HTR-8/SVneo (cell line): ENCODE results near the gene DYNLT5.

ENCODE experiments used
- DNase-seq: peaks from one replicate; pipeline ENCODE4 v3.0.0; 2011; ENCODE audit warnings: low spot score, mixed read lengths; ENCODE audit not compliant: insufficient read length
- FAIRE-seq: peaks from 2 replicates; lab custom pipeline; 2011; peaks lifted over from hg19 to GRCh38; lab: Jason Lieb, UNC

Gene DYNLT5

GRCh38 chr1:66745451-66745850 lies 6.8 kb upstream of the DYNLT5 start:
- DNase-seq: no peak
- no peak for FAIRE-seq

GRCh38 chr1:66747501-66747900 lies 4.8 kb upstream of the DYNLT5 start:
- DNase-seq: no peak
- no peak for FAIRE-seq

GRCh38 chr1:66750577-66750976 lies 1.7 kb upstream of the DYNLT5 start:
- DNase-seq: no peak
- FAIRE-seq: no peak

GRCh38 chr1:66751160-66751559 lies 1.1 kb upstream of the DYNLT5 start:
- FAIRE-seq (no peak), DNase-seq (no peak)

- peak; percentile 49 for FAIRE-seq
- no peak for DNase-seq
Observed at GRCh38 chr1:66752671-66753371, 562 bp downstream of the DYNLT5 start.

- DNase-seq (no peak), FAIRE-seq (no peak)
Observed at GRCh38 chr1:66757722-66758240, 5.5 kb downstream of the DYNLT5 start.

GRCh38 chr1:66758241-66758755 lies 6.0 kb downstream of the DYNLT5 start:
- no peak for FAIRE-seq

GRCh38 chr1:66760506-66760905 lies 8.2 kb downstream of the DYNLT5 start:
- DNase-seq (no peak), FAIRE-seq (no peak)

More at GRCh38 chr1:66758241-66758755, 6.0 kb downstream of the DYNLT5 start:
- no peak for DNase-seq

- DNase-seq (no peak), FAIRE-seq (no peak)
Observed at GRCh38 chr1:66761221-66761620, 9.0 kb downstream of the DYNLT5 start.

GRCh38 chr1:66764994-66765578 lies 12.8 kb downstream of the DYNLT5 start:
- DNase-seq (peak; percentile 28), FAIRE-seq (no peak)

- DNase-seq: no peak
Observed at GRCh38 chr1:66767626-66768025, 15.4 kb downstream of the DYNLT5 start.

GRCh38 chr1:66768965-66769364 lies 16.7 kb downstream of the DYNLT5 start:
- DNase-seq (no peak), FAIRE-seq (no peak)

More at GRCh38 chr1:66767626-66768025, 15.4 kb downstream of the DYNLT5 start:
- FAIRE-seq: no peak

GRCh38 chr1:66769512-66770229 lies 17.4 kb downstream of the DYNLT5 start:
- DNase-seq (no peak), FAIRE-seq (no peak)

- no peak for FAIRE-seq
- no peak for DNase-seq
Observed at GRCh38 chr1:66770240-66770639, 18.0 kb downstream of the DYNLT5 start.

GRCh38 chr1:66770694-66771093 lies 18.4 kb downstream of the DYNLT5 start:
- DNase-seq (no peak), FAIRE-seq (no peak)

GRCh38 chr1:66773227-66773626 lies 21.0 kb downstream of the DYNLT5 start:
- FAIRE-seq (no peak), DNase-seq (no peak)

GRCh38 chr1:66774438-66774837 lies 22.2 kb downstream of the DYNLT5 start:
- DNase-seq (no peak), FAIRE-seq (no peak)

- no peak for FAIRE-seq
- DNase-seq: no peak
Observed at GRCh38 chr1:66775646-66776045, 23.4 kb downstream of the DYNLT5 start.

GRCh38 chr1:66777831-66778230 lies 25.6 kb downstream of the DYNLT5 start:
- DNase-seq: no peak
- no peak for FAIRE-seq

GRCh38 chr1:66778266-66778665 lies 26.0 kb downstream of the DYNLT5 start:
- FAIRE-seq (no peak), DNase-seq (no peak)

- DNase-seq (no peak), FAIRE-seq (no peak)
Observed at GRCh38 chr1:66778969-66779368, 26.7 kb downstream of the DYNLT5 start.
